Muscle of leg (tissue), 11 donors: ENCODE measurements around the gene DNLZ. TPM values are rescaled to one million over a fixed set of nuclear protein-coding genes. Genes with fewer than 3 reads are reported as not detected.

Source experiments
- DNase-seq: peaks from one replicate; pipeline ENCODE4 v3.0.0; 2013
- H3K27ac ChIP-seq: one replicate; pipeline ENCODE4 v1.5.1; 2013; ENCODE audit warnings: mild to moderate bottlenecking, low read length, control low read depth
- H3K27me3 ChIP-seq: one replicate; pipeline ENCODE4 v1.6.1; 2013; ENCODE audit warnings: low read length; ENCODE audit not compliant: control insufficient read depth, insufficient read depth
- H3K36me3 ChIP-seq: one replicate; pipeline ENCODE4 v1.6.1; 2013; ENCODE audit warnings: low read length; ENCODE audit not compliant: control insufficient read depth, insufficient read depth
- H3K4me1 ChIP-seq: one replicate; pipeline ENCODE4 v1.6.1; 2013; ENCODE audit warnings: low read length; ENCODE audit not compliant: control insufficient read depth, insufficient read depth
- H3K4me3 ChIP-seq: one replicate; pipeline ENCODE4 v1.5.1; 2013; ENCODE audit warnings: low read length, control low read depth
- H3K9me3 ChIP-seq: replicated peaks from 2 replicates; pipeline ENCODE4 v1.6.1; 2013; ENCODE audit warnings: low read depth, low read length; ENCODE audit not compliant: control insufficient read depth
- WGBS: methylation state at CpG from one replicate; pipeline ENCODE4 v1.1.5; 2013; ENCODE audit warnings: missing lambda C conversion rate; ENCODE audit not compliant: insufficient coverage; 5-methylcytosine and 5-hydroxymethylcytosine counted together
- polyA plus RNA-seq, 8 donors: library from polyadenylated mRNA; unstranded; fragments of 120-200 nt; gene quantifications; one replicate each; pipeline versions ENCODE4 v1.2.1 to v1.2.3, GENCODE V29; 2013; ENCODE audit warnings: inconsistent platforms in 1 of 8, low replicate concordance in 1 of 8; ENCODE audit not compliant: insufficient read length in 8 of 8, insufficient read depth in 1 of 8
- total RNA-seq: library from RNA; stranded (reverse); fragments of 120-200 nt; gene quantifications from one replicate; pipeline ENCODE4 v1.2.4, GENCODE V29; 2013

DNLZ gene
- total and polyA plus RNA-seq, 9 donors, result 8.1 to 31.5 (median 10.4) TPM

GRCh38 chr9:136389396-136389795 lies 25.9 kb upstream of the DNLZ start:
- H3K9me3 ChIP-seq, result no peaks in the 10 kb centered on the region
- 83% methylated on average over 6 of the region's 14 CpGs for WGBS
- H3K36me3 ChIP-seq, result peaks cover 85% of the 10 kb centered on the region
- H3K27me3 ChIP-seq, result no peaks in the 10 kb centered on the region
- H3K4me1 ChIP-seq, result no peaks in the 10 kb centered on the region
- DNase-seq, result no peak
- H3K27ac ChIP-seq, result no peak overlapping the region
- H3K4me3 ChIP-seq, result no peak overlapping the region

- Histone ChIP-seq H3K27me3 (no peaks in the 10 kb centered on the region), H3K27ac (no peak overlapping the region), H3K4me1 (no peaks in the 10 kb centered on the region), H3K9me3 (no peaks in the 10 kb centered on the region), H3K36me3 (peaks cover 84% of the 10 kb centered on the region), H3K4me3 (no peak overlapping the region)
- no peak for DNase-seq
- 95% methylated on average over 19 of the region's 19 CpGs for WGBS
These were observed 23.7 kb upstream of the DNLZ start for GRCh38 chr9:136387217-136387616.

GRCh38 chr9:136386018-136386417 lies 22.5 kb upstream of the DNLZ start:
- H3K27ac ChIP-seq, result no peak overlapping the region
- H3K4me3 ChIP-seq, result no peak overlapping the region
- H3K9me3 ChIP-seq, result no peaks in the 10 kb centered on the region
- no peaks in the 10 kb centered on the region for H3K4me1 ChIP-seq
- no peak for DNase-seq
- no peaks in the 10 kb centered on the region for H3K27me3 ChIP-seq
- H3K36me3 ChIP-seq, result peaks cover 84% of the 10 kb centered on the region
- 89% methylated on average over 7 of the region's 13 CpGs for WGBS

- WGBS, result 91% methylated on average over 4 of the region's 11 CpGs
- H3K4me1 ChIP-seq, result no peaks in the 10 kb centered on the region
These were observed 21.5 kb upstream of the DNLZ start for GRCh38 chr9:136385015-136385414.

GRCh38 chr9:136383436-136383835 lies 19.9 kb upstream of the DNLZ start:
- H3K4me1 ChIP-seq, result no peaks in the 10 kb centered on the region
- no peak for DNase-seq
- H3K27me3 ChIP-seq, result no peaks in the 10 kb centered on the region
- 90% methylated on average over 12 of the region's 20 CpGs for WGBS
- H3K27ac ChIP-seq, result no peak overlapping the region
- no peak overlapping the region for H3K4me3 ChIP-seq
- H3K36me3 ChIP-seq, result peaks cover 89% of the 10 kb centered on the region
- no peaks in the 10 kb centered on the region for H3K9me3 ChIP-seq

More at GRCh38 chr9:136385015-136385414, 21.5 kb upstream of the DNLZ start:
- Histone ChIP-seq H3K4me3 (no peak overlapping the region), H3K36me3 (peaks cover 91% of the 10 kb centered on the region), H3K27ac (no peak overlapping the region), H3K27me3 (no peaks in the 10 kb centered on the region), H3K9me3 (no peaks in the 10 kb centered on the region)
- DNase-seq, result no peak

GRCh38 chr9:136381966-136382513 lies 18.5 kb upstream of the DNLZ start:
- no peak overlapping the region for H3K4me3 ChIP-seq
- 92% methylated on average over 25 of the region's 25 CpGs for WGBS
- H3K27me3 ChIP-seq, result no peaks in the 10 kb centered on the region
- no peaks in the 10 kb centered on the region for H3K4me1 ChIP-seq
- DNase-seq, result no peak
- no peaks in the 10 kb centered on the region for H3K9me3 ChIP-seq
- no peak overlapping the region for H3K27ac ChIP-seq
- H3K36me3 ChIP-seq, result peaks cover 85% of the 10 kb centered on the region

- no peaks in the 10 kb centered on the region for H3K9me3 ChIP-seq
- no peak overlapping the region for H3K27ac ChIP-seq
- H3K4me1 ChIP-seq, result no peaks in the 10 kb centered on the region
- 94% methylated on average over 4 of the region's 9 CpGs for WGBS
- peaks cover 81% of the 10 kb centered on the region for H3K36me3 ChIP-seq
- no peaks in the 10 kb centered on the region for H3K27me3 ChIP-seq
- no peak overlapping the region for H3K4me3 ChIP-seq
- DNase-seq, result no peak
These were observed 17.8 kb upstream of the DNLZ start for GRCh38 chr9:136381311-136381710.

- Histone ChIP-seq H3K27ac (no peak overlapping the region), H3K4me3 (no peak overlapping the region), H3K9me3 (no peaks in the 10 kb centered on the region), H3K4me1 (no peaks in the 10 kb centered on the region), H3K36me3 (peaks cover 75% of the 10 kb centered on the region), H3K27me3 (no peaks in the 10 kb centered on the region)
- no peak for DNase-seq
- 92% methylated on average over 16 of the region's 17 CpGs for WGBS
These were observed 16.8 kb upstream of the DNLZ start for GRCh38 chr9:136380381-136380780.

GRCh38 chr9:136379891-136380290 lies 16.3 kb upstream of the DNLZ start:
- Histone ChIP-seq H3K9me3 (no peaks in the 10 kb centered on the region), H3K4me1 (no peaks in the 10 kb centered on the region), H3K36me3 (peaks cover 70% of the 10 kb centered on the region), H3K27ac (no peak overlapping the region), H3K27me3 (no peaks in the 10 kb centered on the region), H3K4me3 (no peak overlapping the region)
- DNase-seq, result no peak
- 81% methylated on average over 8 of the region's 11 CpGs for WGBS

GRCh38 chr9:136379401-136379800 lies 15.9 kb upstream of the DNLZ start:
- Histone ChIP-seq H3K4me3 (no peak overlapping the region), H3K9me3 (no peaks in the 10 kb centered on the region), H3K36me3 (peaks cover 65% of the 10 kb centered on the region), H3K27me3 (no peaks in the 10 kb centered on the region), H3K27ac (no peak overlapping the region), H3K4me1 (no peaks in the 10 kb centered on the region)
- DNase-seq, result no peak
- WGBS, result 96% methylated on average over 10 of the region's 11 CpGs

- 85% methylated on average over 13 of the region's 18 CpGs for WGBS
- H3K27ac ChIP-seq, result no peak overlapping the region
- no peaks in the 10 kb centered on the region for H3K4me1 ChIP-seq
- H3K27me3 ChIP-seq, result no peaks in the 10 kb centered on the region
- peaks cover 60% of the 10 kb centered on the region for H3K36me3 ChIP-seq
- DNase-seq, result no peak
- H3K4me3 ChIP-seq, result no peak overlapping the region
- H3K9me3 ChIP-seq, result no peaks in the 10 kb centered on the region
These were observed 15.4 kb upstream of the DNLZ start for GRCh38 chr9:136379003-136379287.
